ENCODE measurements around the gene ARMC6. TPM values are rescaled to one million over a fixed set of nuclear protein-coding genes. Genes with fewer than 3 reads are reported as not detected.

ARMC6 gene
- total RNA-seq, 1 donor: 30.1 TPM

GRCh38 chr19:19028526-19028925 is 4.9 kb upstream of the ARMC6 start:
- TF ChIP-seq, protein P1, sequence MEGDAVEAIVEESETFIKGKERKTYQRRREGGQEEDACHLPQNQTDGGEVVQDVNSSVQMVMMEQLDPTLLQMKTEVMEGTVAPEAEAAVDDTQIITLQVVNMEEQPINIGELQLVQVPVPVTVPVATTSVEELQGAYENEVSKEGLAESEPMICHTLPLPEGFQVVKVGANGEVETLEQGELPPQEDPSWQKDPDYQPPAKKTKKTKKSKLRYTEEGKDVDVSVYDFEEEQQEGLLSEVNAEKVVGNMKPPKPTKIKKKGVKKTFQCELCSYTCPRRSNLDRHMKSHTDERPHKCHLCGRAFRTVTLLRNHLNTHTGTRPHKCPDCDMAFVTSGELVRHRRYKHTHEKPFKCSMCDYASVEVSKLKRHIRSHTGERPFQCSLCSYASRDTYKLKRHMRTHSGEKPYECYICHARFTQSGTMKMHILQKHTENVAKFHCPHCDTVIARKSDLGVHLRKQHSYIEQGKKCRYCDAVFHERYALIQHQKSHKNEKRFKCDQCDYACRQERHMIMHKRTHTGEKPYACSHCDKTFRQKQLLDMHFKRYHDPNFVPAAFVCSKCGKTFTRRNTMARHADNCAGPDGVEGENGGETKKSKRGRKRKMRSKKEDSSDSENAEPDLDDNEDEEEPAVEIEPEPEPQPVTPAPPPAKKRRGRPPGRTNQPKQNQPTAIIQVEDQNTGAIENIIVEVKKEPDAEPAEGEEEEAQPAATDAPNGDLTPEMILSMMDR (IDR thresholded peaks at IDR 0.05; ENCODE audit: insufficient read depth, low read length): no peak
- H3K4me3 ChIP-seq (ENCODE audit: low read depth, low read length): no peak overlapping the region
- DNase-seq (ENCODE audit: low read depth): no peak

DNA sequence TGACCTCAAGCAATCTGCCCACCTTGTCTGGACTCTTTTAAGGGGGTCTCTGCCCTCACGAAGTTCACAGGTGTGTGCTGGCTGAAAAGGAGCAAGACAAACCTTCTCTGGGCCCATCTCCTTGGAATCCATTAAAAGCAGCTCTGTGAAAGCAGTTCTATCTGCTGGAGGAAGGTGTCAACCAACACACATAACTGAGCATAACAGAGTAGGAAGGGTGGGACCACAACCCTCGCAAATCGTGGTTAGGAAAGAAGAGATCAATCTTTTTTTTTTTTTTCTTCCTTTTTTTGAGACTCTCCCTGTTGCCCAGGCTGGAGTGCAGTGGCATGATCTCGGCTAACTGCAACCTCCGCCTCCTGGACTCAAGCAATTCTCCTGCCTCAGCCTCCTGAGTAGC is 1.5 kb upstream of the ARMC6 start:
- TF ChIP-seq, protein P1 (IDR thresholded peaks at IDR 0.05; ENCODE audit: insufficient read depth, low read length): no peak
- H3K4me3 ChIP-seq (ENCODE audit: low read depth, low read length): peak overlapping the region; percentile 92
- DNase-seq (ENCODE audit: low read depth): no peak

- peak overlapping the region; percentile 92 for H3K4me3 ChIP-seq (ENCODE audit: low read depth, low read length)
- TF ChIP-seq, protein P1 (IDR thresholded peaks at IDR 0.05; ENCODE audit: insufficient read depth, low read length): no peak
- peak; percentile 93 for DNase-seq (ENCODE audit: low read depth)
Observed at GRCh38 chr19:19032420-19033175, 805 bp upstream of the ARMC6 start.

DNA sequence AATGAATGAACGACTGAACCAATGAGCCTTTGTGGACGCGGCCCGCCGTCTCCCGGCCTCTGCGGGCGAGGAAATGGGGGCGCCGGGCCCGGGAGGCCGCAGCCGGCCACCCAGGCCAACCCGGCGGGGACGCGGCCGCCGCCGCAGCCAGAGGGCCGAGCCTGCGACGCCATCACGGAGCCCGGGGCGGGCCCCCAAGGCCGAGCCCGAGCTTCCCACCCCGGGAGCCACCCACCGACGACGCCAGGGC is 302 bp upstream of the ARMC6 start:
- no peak for DNase-seq (ENCODE audit: low read depth)
- TF ChIP-seq, protein P1 (IDR thresholded peaks at IDR 0.05; ENCODE audit: insufficient read depth, low read length): no peak
- peak overlapping the region; percentile 92 for H3K4me3 ChIP-seq (ENCODE audit: low read depth, low read length)

- peak overlapping the region; percentile 89 for H3K4me3 ChIP-seq (ENCODE audit: low read depth, low read length)
- peak; percentile 43 for DNase-seq (ENCODE audit: low read depth)
- TF ChIP-seq, protein P1 (IDR thresholded peaks at IDR 0.05; ENCODE audit: insufficient read depth, low read length): no peak
Observed at GRCh38 chr19:19034204-19034624, 811 bp downstream of the ARMC6 start.

GRCh38 chr19:19039901-19040300 is 6.5 kb downstream of the ARMC6 start:
- H3K4me3 ChIP-seq (ENCODE audit: low read depth, low read length): no peak overlapping the region
- TF ChIP-seq, protein P1 (IDR thresholded peaks at IDR 0.05; ENCODE audit: insufficient read depth, low read length): no peak
- DNase-seq (ENCODE audit: low read depth): no peak

- no peak overlapping the region for H3K4me3 ChIP-seq (ENCODE audit: low read depth, low read length)
- TF ChIP-seq, protein P1 (IDR thresholded peaks at IDR 0.05; ENCODE audit: insufficient read depth, low read length): no peak
- peak; percentile 98 for DNase-seq (ENCODE audit: low read depth)
Observed at GRCh38 chr19:19040417-19040816, 7.0 kb downstream of the ARMC6 start.

Measured in fibroblast of the aortic adventitia (primary cell).